BLaER1 (cell line): ENCODE data around the gene SLAMF7.
"Not testable (repeated sequence)": the region's sequence is repeated elsewhere in the genome, so short reads cannot be mapped to it uniquely, and the experiment has no call there.

Source experiments
- H3K27ac ChIP-seq: shearing (Covaris generic); formaldehyde crosslinking; 2 replicates; pipeline ENCODE4 v1.8.1; 2022
- H3K27me3 ChIP-seq: shearing (Covaris generic); formaldehyde crosslinking; 2 replicates; pipeline ENCODE4 v1.8.1; 2022
- H3K36me3 ChIP-seq: shearing (Covaris generic); formaldehyde crosslinking; 2 replicates; pipeline ENCODE4 v1.8.1; 2022
- H3K4me1 ChIP-seq: shearing (Covaris generic); formaldehyde crosslinking; 2 replicates; pipeline ENCODE4 v1.8.1; 2022
- H3K4me2 ChIP-seq: shearing (Covaris generic); formaldehyde crosslinking; 2 replicates; pipeline ENCODE4 v1.8.1; 2022
- H3K4me3 ChIP-seq: shearing (Covaris generic); formaldehyde crosslinking; 2 replicates; pipeline ENCODE4 v1.8.1; 2022
- H3K9ac ChIP-seq: shearing (Covaris generic); formaldehyde crosslinking; 2 replicates; pipeline ENCODE4 v1.8.1; 2022
- H3K9me3 ChIP-seq: shearing (Covaris generic); formaldehyde crosslinking; 2 replicates; pipeline ENCODE4 v1.8.1; 2022
- H4K20me1 ChIP-seq: shearing (Covaris generic); formaldehyde crosslinking; 2 replicates; pipeline ENCODE4 v1.8.1; 2022
- Cebpa-rat ChIP-seq: shearing (Covaris generic); IDR thresholded peaks from 2 replicates; pipeline ENCODE4 v1.8.1; 2022

Gene SLAMF7

DNA sequence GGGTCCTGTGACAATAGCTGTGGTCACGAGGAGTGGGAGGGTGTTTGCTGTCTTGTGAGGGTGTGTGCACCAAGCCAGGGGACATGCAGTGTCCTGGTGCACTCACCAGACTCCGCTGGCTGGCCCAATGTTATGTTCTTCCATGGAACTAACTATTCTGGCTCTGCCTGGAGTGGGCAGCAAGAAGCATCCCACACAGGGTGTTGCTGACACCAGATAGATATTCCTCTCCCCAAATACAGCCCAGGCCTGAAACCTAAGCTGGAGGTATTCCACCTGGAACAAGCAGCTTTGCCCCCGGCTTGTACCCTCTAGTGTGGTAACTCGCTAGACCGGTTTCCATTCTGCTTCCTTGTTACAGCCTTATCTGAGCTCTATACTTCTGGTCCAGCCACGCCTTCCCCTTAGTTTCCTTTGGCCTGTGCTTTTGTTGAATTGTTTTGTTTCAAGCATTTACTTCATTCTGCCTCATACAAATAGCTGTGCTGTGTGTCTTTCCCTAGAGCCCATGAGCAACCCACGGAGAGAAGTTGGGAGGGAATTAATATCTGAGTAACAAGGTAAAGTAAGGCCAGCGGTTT, 42.2 kb downstream of the SLAMF7 start:
- Histone ChIP-seq H3K4me1 (peaks cover 46% of the 10 kb centered on the region), H4K20me1 (no peaks in the 10 kb centered on the region), H3K36me3 (no peaks in the 10 kb centered on the region), H3K9ac (0 out of 2 replicates have a peak overlapping the region, but pooled peaks have one; percentile 17), H3K4me2 (peak overlapping the region; percentile 25), H3K27ac (0 out of 2 replicates have a peak overlapping the region, but pooled peaks have one; percentile 35), H3K4me3 (no peak overlapping the region), H3K27me3 (no peaks in the 10 kb centered on the region), H3K9me3 (no peaks in the 10 kb centered on the region)
- no peak for TF ChIP-seq Cebpa-rat

DNA sequence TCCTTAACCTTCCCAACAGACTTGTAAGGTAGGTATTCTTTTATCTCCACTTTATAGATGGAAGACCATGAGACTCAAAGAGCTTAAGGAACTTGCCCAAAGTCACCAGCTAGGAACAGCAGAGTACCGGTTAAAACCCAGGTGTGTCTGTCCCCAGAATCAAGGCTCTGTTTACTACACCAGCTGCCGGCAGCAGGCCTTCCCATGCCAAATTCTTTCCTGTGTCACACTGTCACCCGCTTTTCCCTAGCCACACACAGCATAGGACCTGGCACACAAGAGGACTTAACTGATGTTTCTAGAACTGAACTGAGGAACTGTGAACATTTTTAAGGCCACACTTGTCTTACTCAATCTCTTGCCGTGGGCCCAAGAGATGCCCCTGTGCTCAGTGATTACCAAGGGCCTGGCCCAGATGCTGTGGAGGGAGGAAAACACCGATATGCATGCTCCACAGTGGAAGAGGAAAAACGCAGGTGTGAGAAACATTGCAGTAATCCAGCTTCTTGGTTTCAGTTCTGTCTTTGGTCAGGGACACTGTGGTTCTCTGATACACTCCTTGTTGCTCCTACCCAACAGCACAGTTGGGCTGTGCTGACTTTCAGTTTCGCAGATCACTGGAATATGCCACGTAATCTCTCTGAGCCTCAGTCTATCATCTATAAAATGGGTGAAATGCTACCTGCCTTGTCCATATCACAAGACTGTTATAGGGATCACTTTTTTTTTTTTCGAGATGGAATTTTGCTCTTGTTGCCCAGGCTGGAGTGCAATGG, 43.1 kb downstream of the SLAMF7 start:
- no peak overlapping the region for H3K9ac ChIP-seq
- H3K36me3 ChIP-seq: no peaks in the 10 kb centered on the region
- no peak overlapping the region for H3K27ac ChIP-seq
- no peaks in the 10 kb centered on the region for H3K9me3 ChIP-seq
- H3K4me3 ChIP-seq: no peak overlapping the region
- H3K4me2 ChIP-seq: peak overlapping the region; percentile 25
- TF ChIP-seq Cebpa-rat: no peak
- peaks cover 43% of the 10 kb centered on the region for H3K4me1 ChIP-seq
- H4K20me1 ChIP-seq: no peaks in the 10 kb centered on the region
- no peaks in the 10 kb centered on the region for H3K27me3 ChIP-seq

DNA sequence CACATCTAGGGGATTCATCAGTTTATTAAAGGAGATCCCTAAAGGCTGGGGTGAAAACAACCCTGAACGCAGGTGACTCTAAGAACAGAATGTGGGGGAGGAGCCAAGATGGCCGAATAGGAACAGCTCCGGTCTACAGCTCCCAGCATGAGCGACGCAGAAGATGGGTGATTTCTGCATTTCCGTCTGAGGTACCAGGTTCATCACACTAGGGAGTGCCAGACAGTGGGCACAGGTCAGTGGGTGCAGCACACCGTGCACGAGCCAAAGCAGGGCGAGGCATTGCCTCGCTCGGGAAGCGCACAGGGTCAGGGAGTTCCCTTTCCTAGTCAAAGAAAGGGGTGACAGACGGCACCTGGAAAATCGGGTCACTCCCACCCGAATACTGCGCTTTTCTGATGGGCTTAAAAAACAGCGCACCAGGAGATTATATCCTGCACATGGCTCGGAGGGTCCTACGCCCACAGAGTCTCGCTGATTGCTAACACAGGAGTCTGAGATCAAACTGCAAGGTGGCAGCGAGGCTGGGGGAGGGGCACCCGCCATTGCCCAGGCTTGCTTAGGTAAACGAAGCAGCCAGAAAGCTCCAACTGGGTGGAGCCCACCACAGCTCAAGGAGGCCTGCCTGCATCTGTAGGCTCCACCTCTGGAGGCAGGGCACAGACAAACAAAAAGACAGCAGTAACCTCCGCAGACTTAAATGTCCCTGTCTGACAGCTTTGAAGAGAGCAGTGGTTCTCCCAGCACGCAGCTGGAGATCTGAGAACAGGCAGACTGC, 44.1 kb downstream of the SLAMF7 start:
- H3K27me3 ChIP-seq, H3K9ac ChIP-seq, H4K20me1 ChIP-seq, H3K4me2 ChIP-seq, H3K9me3 ChIP-seq, H3K36me3 ChIP-seq, H3K4me3 ChIP-seq, H3K27ac ChIP-seq: not testable (repeated sequence)
- peaks cover 43% of the 10 kb centered on the region for H3K4me1 ChIP-seq

DNA sequence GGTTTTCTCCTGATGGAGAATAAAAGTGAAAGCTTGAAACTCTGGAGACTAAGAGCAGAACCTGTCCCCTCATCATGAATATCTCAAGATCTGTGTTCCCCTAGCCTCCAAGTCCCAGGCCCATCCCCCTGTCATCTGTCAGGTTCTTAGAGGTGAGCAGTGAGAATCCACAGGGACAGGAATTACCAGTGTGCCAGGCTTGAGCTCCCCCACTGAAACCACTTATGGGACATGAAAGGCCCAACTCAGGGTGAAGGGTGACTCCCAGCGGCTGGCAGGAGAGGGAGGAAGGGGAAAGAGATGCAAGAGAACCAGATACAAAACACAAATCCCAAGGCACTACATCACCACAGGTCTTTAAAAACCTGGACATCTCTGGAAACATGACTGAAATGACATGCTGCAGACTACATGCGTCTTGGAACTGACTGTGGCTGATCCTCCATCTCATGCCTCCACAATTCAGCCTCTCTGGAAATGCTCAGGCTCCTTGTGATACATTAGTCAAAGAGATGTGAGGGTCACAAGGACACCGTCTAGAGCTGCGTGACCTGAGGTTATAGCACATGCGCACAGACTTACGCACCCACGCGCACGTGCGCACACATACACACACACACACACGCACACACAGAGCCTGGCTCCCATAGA, 50.1 kb downstream of the SLAMF7 start:
- Histone ChIP-seq H3K27me3 (no peaks in the 10 kb centered on the region), H4K20me1 (no peaks in the 10 kb centered on the region), H3K4me3 (no peak overlapping the region), H3K4me1 (peaks cover 20% of the 10 kb centered on the region), H3K36me3 (no peaks in the 10 kb centered on the region), H3K9ac (no peak overlapping the region), H3K9me3 (no peaks in the 10 kb centered on the region), H3K4me2 (peak overlapping the region; percentile 64), H3K27ac (no peak overlapping the region)
- no peak for TF ChIP-seq Cebpa-rat

DNA sequence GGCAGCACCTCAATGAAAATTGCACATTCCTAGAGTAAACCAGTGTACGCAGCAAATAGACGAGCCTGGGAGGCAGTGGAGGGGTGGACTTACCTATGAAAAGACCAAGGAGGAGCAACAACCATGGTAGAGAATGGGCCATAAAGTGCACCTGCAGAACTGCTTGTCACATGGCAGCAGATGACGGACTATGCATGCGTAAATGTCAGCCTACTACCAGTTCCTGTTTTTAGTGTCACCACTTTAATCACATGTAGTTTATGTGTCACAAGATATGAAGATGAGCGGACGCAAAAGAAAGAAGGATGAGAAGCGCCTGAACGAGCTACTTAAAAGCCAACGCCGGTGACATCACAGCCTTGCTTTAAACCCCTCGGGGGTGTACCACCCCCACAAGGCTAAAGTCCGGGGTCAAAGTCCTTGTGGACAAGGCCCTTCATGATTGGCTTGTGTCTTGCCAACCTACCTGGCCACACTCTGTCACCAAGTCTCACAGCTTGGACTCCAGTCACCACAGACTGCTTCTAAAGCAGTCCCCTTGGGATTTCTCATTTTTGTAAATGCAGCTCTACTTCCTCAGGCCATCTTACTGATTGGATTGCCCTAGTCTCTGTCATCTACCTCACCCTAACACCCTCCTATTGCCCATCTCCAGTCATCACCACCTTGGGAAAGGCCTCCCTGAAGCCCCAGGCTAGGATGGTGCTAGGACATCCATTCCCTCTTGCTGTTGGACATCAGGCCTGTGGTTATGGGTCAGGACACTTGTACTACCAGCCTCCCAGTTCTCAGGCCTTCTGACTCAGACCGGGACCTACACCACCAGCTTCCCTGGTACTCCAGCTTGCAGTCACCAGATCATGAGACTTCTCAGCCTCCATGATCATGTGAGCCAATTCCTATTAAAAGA, 50.9 kb downstream of the SLAMF7 start:
- Histone ChIP-seq H3K4me2 (peak overlapping the region; percentile 64), H3K4me3 (no peak overlapping the region), H3K9me3 (no peaks in the 10 kb centered on the region), H3K36me3 (no peaks in the 10 kb centered on the region), H3K27ac (peak overlapping the region; percentile 62), H3K27me3 (no peaks in the 10 kb centered on the region), H3K9ac (no peak overlapping the region), H3K4me1 (peaks cover 24% of the 10 kb centered on the region), H4K20me1 (no peaks in the 10 kb centered on the region)
- TF ChIP-seq Cebpa-rat: no peak

DNA sequence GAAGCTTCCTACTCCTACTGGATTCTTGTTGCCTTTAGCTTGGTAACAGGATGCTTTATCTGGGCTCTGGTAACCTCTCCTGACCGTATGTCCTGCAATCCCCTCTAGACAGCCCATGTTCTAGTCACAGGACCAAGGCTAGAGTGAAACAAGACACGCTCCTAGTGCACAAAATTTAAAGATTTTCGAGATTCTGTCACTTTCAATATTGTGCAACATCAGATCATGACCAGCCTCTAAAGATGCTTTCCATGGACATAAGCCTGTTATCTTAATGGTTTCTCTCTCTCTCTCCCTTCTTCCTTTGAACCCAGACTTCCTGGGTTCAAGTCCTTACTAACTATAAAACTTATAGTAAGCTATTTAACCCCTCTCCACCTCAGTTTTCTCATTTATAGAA, 55.3 kb downstream of the SLAMF7 start:
- TF ChIP-seq Cebpa-rat: no peak
- Histone ChIP-seq H4K20me1 (no peaks in the 10 kb centered on the region), H3K9ac (no peak overlapping the region), H3K27me3 (no peaks in the 10 kb centered on the region), H3K4me3 (no peak overlapping the region), H3K36me3 (no peaks in the 10 kb centered on the region), H3K4me2 (no peak overlapping the region), H3K4me1 (peaks cover 63% of the 10 kb centered on the region), H3K27ac (no peak overlapping the region), H3K9me3 (no peaks in the 10 kb centered on the region)

DNA sequence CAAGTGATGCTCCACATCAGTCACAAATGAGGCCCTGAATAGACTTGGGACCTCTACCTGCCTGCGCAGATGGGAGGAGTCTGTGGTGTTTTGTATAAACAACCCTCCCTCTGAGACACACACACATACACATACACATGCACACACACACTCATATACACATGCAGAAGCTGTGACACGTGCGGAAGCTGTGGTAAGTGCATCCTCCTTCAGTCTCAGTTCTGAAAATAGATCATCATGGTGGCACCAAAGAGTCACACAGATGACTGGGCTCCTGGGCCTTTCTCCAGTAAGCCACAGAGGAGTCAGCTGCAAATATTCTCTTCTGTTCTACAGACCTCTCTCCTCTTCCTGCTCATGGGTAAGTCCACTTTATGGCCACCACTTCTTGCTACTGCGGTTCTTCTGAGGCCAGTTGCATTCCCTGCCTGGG, 56.9 kb downstream of the SLAMF7 start, which contains the start of gene LY9:
TSS of gene LY9 (plus strand) at position 224 of the 433 bp plus-strand sequence. CDS start at position 238, 14 bp downstream.
- Histone ChIP-seq H4K20me1 (no peaks in the 10 kb centered on the region), H3K36me3 (no peaks in the 10 kb centered on the region), H3K9me3 (no peaks in the 10 kb centered on the region), H3K27ac (peak within 1 kb of the TSS; percentile 88), H3K4me3 (peak within 1 kb of the TSS; percentile 53), H3K27me3 (no peaks in the 10 kb centered on the region), H3K9ac (peak within 1 kb of the TSS; percentile 69; the same call in 1 of the 2 replicates), H3K4me1 (peaks cover 63% of the 10 kb centered on the region), H3K4me2 (peak within 1 kb of the TSS; percentile 82)
- TF ChIP-seq Cebpa-rat: no peak

DNA sequence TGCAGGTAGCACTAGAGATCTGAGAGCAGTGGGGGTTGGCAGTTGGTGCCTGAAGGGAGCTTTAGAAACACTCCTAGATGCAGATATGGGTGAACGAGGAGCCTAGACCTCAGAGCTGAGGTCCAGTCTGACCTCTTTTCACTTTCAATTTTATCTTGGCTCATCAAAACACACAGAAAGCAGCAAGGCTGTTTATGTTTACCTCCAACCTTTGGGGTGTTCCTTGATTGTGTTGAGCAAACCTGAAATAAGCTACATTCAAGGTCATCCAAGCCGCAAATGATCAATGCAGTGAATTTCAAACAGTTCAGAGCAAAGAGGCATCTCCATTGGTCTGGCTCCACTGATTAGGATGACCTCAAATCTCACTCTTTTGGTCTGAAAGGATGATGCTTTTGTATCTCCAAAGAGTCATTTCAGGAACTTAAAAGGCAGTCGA, 58.2 kb downstream of the SLAMF7 start:
- Histone ChIP-seq H3K4me2 (peak overlapping the region; percentile 82), H3K27ac (peak overlapping the region; percentile 88), H3K4me1 (peaks cover 72% of the 10 kb centered on the region), H3K9me3 (peaks cover 7% of the 10 kb centered on the region), H4K20me1 (no peaks in the 10 kb centered on the region), H3K36me3 (peaks cover 7% of the 10 kb centered on the region), H3K9ac (peak overlapping the region; percentile 69; the same call in 1 of the 2 replicates), H3K4me3 (peak overlapping the region; percentile 53), H3K27me3 (no peaks in the 10 kb centered on the region)
- no peak for TF ChIP-seq Cebpa-rat

DNA sequence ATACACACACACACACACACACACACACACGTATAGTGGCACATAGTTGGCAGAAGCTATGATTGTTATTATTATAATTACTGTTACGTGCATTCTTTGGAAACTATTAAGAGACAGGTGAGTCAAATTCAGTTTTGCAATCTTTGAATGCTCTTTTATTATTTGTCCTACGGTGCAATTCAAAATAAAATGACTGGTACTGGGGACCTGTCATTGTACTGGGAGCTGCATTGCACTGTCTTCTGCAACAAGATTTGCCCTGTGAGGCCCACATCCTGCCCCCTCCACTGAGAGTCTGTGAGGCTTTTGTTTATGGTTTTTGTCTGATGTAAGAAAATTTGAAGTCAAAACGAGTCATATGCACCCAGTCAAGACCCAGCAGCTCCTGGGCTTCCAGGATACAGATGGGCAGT, 58.8 kb downstream of the SLAMF7 start:
- H3K27ac ChIP-seq: peak overlapping the region; percentile 88
- H4K20me1 ChIP-seq: no peaks in the 10 kb centered on the region
- TF ChIP-seq Cebpa-rat: no peak
- H3K4me1 ChIP-seq: peaks cover 72% of the 10 kb centered on the region
- peak overlapping the region; percentile 3; the same call in 1 of the 2 replicates for H3K9ac ChIP-seq
- peak overlapping the region; percentile 82 for H3K4me2 ChIP-seq
- no peaks in the 10 kb centered on the region for H3K27me3 ChIP-seq
- peaks cover 13% of the 10 kb centered on the region for H3K36me3 ChIP-seq
- peak overlapping the region; percentile 15; the same call in 1 of the 2 replicates for H3K4me3 ChIP-seq
- H3K9me3 ChIP-seq: peaks cover 10% of the 10 kb centered on the region
